SW480 (cell line): ENCODE data around the gene DRC3.
A peak's percentile ranks its signal among the peaks of the same experiment; 100 is the strongest.

Source experiments
- DNase-seq: peaks from one replicate; pipeline ENCODE4 v3.0.0-alpha.2; 2016; ENCODE audit warnings: low spot score

Gene DRC3

DNA sequence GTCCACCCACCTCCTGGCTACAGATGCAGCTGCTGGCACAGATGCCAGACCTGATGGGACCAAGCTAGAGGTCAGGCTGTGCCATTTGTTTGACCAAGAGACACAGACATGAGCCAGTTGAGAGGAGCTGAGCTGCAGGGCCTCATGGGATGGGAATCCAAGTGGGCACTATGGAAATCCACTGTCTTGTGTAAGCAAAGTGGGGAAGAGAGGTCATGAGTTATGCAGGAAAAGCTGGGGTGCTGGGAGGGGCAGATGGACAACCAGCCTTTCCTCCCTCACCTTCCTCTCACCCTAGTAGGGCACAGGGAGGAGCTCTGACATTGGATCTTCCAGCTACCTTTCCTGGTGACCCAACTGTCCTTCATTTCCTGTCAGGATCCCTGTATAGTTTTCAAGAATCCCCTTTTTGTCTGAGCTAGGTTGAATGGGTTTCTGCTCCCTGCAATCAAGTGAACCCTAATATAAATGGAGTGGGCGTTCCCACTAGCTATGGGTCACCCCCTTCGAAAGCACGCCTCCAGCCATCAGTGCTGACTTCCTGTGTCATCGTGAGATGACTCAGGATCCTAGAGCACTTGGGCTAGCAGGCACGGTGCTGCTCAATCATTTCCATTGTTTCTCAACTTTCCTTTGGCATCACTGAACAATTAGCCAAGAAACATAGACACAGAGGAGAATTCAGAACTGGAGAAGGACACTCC is 52.7 kb downstream of the DRC3 start:
- peak; percentile 25 for DNase-seq

GRCh38 chr17:18025945-18026776 is 53.5 kb downstream of the DRC3 start:
- peak; percentile 23 for DNase-seq

GRCh38 chr17:18027280-18027679 is 54.6 kb downstream of the DRC3 start:
- DNase-seq = no peak

- DNase-seq = no peak
Observed at GRCh38 chr17:18028114-18028951, 55.7 kb downstream of the DRC3 start.

GRCh38 chr17:18028952-18029540 is 56.4 kb downstream of the DRC3 start:
- no peak for DNase-seq

DNA sequence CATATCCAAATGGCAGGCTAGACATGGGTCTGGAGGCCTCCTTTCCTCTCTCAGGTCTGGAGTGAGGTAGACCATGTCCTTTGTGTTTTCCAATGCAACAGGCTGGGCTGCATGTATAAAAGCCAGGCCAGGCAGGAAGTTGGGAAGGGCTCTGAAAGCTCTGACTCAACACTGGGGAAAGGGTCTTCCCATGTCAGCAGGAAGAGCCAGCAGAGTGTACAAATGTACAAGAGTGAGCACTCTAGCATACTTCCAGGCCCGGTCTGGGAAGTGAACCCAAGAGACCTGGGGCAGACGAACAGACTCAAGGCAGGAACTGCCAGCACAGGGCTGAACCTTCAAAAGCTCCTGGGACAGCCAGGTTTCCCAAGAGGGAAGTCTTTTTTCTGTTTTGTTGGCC is 59.3 kb downstream of the DRC3 start:
- no peak for DNase-seq

GRCh38 chr17:18033442-18034099 is 60.9 kb downstream of the DRC3 start:
- peak; percentile 91 for DNase-seq

DNA sequence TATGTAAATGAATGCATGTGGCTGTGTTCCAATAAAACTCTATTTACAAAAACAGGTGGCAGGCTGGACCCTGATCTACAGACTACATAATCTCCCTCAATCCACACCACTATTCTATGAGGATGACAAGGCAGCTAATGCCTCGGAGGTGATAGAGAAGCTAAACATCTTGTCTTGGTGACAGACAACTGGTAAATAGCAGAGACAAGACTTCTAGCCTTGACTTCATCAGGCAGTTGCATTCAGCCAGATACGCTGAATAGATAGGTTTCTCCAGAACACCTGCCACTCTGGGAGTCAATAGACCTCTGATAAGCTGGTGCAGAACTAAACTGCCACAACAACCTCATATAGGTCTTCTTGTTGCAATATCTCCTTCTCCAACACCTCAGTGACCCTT is 63.0 kb downstream of the DRC3 start:
- DNase-seq = no peak

- DNase-seq = no peak
Observed at GRCh38 chr17:18037486-18037885, 64.8 kb downstream of the DRC3 start.

- DNase-seq = peak; percentile 30
Observed at GRCh38 chr17:18038149-18038850, 65.6 kb downstream of the DRC3 start.

DNA sequence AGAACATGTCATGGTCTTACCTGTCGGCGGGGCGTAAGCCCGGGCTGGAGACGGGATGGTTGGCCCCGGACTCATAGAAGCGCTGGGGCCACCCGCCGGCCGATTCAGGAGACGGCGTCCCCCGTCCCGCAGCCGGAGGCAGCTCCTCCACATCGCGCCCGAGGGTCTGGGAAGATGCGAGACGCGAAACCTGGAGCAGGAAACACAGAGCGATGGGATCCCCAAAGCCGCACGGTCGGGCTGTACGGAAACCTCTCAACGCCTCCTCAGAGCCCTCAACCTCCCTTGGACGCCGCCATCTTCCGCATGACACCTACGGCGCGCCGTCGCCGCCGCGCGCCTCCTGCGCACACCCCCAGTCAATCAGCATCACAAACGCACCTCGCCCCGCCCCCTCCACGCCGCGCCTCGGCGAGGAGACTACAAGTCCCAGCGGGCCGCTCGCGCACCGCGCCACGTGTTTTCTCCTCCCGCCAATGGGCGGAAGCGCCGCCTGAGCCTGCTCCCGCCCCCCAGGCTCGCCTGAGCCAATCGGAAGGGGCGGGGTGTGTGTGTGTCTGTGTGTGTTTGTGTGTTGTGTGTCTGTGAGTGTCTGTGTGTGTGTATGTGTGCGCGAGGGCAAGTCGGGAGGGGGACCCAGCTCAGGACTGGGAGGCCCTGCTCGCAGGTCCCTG is 66.3 kb downstream of the DRC3 start, which contains the start of the genes ATPAF2 and GID4:
ATPAF2 (minus strand) TSS at position 308 of the 674 bp plus-strand sequence; CDS start at position 153, 155 bp downstream.
GID4 (plus strand) TSS at position 548 of the 674 bp plus-strand sequence; CDS start at position 605, 57 bp downstream.
- DNase-seq = peak; percentile 97

DNA sequence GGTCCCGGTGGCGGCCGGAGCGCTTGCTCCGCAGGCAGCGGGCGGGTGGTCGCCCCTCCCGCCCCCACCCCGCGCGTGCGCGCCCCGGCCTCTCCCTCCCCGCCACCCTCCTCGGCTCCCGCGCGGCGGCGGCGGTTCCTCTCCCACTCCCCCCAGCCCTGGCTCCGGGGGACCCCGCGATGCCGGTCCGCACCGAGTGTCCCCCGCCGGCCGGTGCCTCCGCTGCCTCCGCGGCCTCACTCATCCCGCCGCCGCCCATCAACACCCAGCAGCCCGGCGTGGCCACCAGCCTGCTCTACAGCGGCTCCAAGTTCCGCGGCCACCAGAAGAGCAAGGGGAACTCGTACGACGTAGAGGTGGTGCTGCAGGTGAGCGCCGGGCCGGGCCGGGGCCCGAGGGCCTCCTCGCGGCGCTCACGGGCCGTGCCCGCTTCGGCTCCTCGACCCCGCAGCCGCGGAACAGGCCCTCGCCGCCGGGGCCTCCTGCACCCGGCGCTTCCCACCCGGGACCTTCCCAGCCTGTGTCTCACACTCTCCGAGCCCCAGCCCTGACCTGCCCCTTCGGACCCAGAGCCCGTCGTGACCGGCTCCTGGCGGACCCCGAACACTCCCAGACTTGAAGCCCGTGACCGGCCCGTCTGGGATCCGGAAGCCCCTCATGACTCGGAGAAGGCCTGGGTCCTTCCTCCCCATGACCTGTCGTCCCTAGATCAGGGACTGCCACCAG is 67.0 kb downstream of the DRC3 start:
- peak; percentile 61 for DNase-seq

DNA sequence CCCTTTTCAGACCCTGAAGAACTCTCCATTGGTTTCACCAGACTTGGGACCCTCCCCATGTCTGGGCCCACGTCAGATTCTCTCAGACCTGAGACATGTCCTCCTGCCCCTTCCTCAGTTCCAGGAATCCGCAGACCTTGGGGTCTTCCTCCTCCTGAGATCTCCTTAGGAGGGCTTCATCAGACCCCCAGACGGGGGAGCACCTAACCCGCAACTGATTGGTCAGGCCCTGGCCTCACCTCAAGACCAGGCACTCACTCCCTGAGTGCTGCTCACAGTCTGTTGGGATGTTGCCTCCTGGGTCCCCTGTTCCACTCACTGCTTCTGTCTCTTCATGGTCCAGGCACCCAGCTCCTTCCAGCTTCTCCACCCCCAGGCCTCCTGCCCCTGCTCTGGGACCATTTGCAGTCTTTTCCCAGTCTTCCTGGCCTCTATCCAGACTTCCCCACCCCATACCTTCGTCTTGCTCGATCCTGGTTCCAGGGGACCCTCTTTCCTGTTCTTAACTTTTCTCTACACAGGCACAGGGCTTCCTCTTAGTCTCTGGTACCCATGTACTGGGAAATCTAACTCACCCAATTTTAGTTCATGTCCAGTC is 67.7 kb downstream of the DRC3 start:
- no peak for DNase-seq

DNA sequence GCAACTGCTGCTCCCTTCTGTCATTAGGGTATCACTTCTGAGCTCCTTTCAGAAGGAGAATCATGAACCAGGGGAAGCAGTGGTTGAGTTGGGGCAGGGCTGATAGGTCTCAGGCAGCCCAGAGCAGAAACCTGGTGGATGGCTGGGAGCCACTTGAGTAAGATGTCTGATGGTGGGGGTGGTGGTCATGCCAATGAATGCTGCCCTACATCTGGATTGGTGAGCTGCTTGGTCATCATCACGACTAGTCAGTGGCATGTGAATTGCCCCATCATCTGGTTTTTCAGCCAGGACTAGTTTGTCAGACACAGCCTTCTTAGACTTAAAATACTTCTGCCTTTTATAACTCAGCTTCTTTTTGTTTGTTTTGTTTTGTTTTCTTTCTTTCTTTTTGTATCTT is 69.1 kb downstream of the DRC3 start:
- DNase-seq = no peak

DNA sequence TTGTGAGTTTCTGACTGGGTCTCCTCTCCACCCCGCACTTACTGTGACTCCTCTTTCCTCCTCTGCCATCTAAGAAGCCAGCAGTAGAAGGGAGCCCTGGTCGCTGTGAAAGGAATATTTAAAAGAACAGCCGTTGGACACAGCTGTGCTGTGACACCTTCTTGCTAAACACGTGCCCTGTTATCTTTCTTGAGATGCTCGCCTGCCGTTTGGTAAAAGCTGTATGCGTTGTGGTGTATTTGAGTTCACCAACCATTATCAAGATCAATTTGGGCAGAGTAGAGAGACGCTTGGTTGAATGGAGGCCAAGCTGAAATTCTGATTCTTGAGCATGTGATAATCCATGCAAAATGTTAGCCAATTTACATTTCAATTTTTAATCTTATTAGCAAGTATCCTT is 70.3 kb downstream of the DRC3 start:
- DNase-seq = no peak

GRCh38 chr17:18043491-18043890 is 70.8 kb downstream of the DRC3 start:
- DNase-seq = peak; percentile 28

DNA sequence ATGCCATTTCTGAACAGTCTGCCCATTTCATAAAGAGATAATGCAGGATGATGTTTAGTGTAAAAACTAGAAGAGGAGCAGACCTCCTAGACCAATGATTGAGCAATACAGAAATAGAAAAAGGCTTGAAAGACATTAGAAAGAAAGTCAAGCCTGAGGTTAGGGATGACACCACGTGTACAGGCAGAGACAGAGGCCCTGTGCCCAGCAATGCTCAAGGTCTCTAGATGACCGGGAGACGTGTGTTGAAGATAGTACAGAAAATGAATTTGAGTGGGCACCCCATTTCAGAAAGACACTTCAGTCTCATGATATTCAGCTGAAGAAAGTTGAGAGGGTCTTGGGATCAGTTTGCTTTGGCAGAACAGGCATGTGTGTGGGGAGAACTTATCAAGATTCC is 71.9 kb downstream of the DRC3 start:
- no peak for DNase-seq

DNA sequence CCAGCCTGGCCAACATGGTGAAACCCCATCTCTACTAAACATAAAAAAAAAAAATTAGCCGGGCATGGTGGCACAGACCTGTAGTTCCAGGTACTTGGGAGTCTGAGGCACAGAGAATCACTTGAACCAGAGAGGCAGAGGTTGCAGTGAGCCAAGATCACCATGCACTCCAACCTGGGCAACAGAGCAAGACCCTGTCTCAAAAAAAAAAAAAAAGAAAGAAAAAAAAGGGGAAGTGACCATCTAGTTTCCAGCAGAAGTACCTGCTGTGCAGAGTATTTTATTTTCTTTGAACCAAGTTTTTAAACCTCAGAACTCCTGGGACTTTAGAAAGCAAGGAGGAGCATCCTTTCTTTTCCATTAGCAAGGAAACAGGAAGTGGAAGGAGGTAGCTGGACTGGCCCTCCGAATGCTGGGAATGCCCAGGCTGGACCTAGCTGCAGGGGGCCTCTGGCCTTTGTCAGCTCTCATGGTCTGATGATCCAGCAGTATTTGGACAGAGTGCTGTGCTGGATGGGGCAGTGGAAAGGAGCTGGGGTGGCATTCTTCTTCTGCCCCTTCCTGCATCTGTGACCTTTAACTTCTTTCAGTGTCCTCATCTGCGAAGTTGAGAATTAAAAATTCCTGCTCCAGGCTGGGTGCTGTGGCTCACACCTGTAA is 73.2 kb downstream of the DRC3 start:
- DNase-seq = no peak

DNA sequence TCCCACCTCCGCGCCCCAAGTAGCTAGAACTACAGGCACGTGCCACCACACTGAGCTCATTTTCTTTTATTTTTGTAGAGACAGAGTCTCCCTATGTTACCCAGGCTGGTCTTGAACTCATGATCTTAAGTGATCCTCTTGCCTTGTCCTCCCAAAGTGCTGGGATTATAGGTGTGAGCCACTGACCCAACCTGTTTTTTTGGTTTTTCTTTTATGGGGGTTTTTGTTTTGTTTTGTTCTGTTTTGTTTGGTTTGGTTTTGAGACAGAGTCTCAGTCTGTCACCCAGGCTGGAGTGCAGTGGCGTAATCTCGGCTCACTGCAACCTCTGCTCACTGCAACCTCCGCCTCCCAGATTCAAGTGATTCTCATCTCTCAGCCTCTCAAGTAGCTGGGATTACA is 82.9 kb downstream of the DRC3 start:
- DNase-seq = no peak
